Neural crest cell (in vitro differentiated cells): ENCODE results near the gene ME2. TPM values are rescaled to one million over a fixed set of nuclear protein-coding genes. Genes with fewer than 3 reads are reported as not detected.
"Not testable (repeated sequence)": the region's sequence is repeated elsewhere in the genome, so short reads cannot be mapped to it uniquely, and the experiment has no call there.

ENCODE experiments used
- DNase-seq: peaks from one replicate; pipeline ENCODE4 v3.0.0; 2021; ENCODE audit warnings: low read depth, mixed read lengths, low spot score
- H3K27ac Mint-ChIP-seq: one replicate; pipeline ENCODE4 v1.8.0; 2021; ENCODE audit warnings: mild to moderate bottlenecking, mixed read lengths; ENCODE audit not compliant: unreplicated experiment
- H3K27me3 Mint-ChIP-seq: 2 replicates; pipeline ENCODE4 v1.8.0; 2021; ENCODE audit warnings: low read depth, mild to moderate bottlenecking, mixed read lengths
- H3K36me3 Mint-ChIP-seq: 2 replicates; pipeline ENCODE4 v1.8.0; 2021; ENCODE audit warnings: low read depth, mild to moderate bottlenecking, mixed read lengths
- H3K4me1 Mint-ChIP-seq: 2 replicates; pipeline ENCODE4 v1.8.0; 2021; ENCODE audit warnings: mixed read lengths
- H3K4me3 Mint-ChIP-seq: one replicate; pipeline ENCODE4 v1.8.0; 2021; ENCODE audit warnings: mild to moderate bottlenecking, mixed read lengths
- H3K9me3 Mint-ChIP-seq: 2 replicates; pipeline ENCODE4 v1.8.0; 2021; ENCODE audit warnings: mixed read lengths
- total RNA-seq: library from RNA; stranded (reverse); gene quantifications from 2 replicates; pipeline ENCODE4 v1.2.1, GENCODE V29; 2021
- TF ChIP-seq, protein P1 (sequence below): fragments of 200-600 bp; sonication (generic); conservative IDR thresholded peaks from 2 replicates; pipeline ENCODE4 v1.5.0; 2021; ENCODE audit warnings: antibody characterized with exemption, mild to moderate bottlenecking

ME2 gene
- total RNA-seq, 1 donor from 2014 or later = 55.8 TPM

GRCh38 chr18:50987261-50987660 lies 108.3 kb downstream of the ME2 start:
- H3K4me3 Mint-ChIP-seq = no peak overlapping the region
- TF ChIP-seq, protein P1, sequence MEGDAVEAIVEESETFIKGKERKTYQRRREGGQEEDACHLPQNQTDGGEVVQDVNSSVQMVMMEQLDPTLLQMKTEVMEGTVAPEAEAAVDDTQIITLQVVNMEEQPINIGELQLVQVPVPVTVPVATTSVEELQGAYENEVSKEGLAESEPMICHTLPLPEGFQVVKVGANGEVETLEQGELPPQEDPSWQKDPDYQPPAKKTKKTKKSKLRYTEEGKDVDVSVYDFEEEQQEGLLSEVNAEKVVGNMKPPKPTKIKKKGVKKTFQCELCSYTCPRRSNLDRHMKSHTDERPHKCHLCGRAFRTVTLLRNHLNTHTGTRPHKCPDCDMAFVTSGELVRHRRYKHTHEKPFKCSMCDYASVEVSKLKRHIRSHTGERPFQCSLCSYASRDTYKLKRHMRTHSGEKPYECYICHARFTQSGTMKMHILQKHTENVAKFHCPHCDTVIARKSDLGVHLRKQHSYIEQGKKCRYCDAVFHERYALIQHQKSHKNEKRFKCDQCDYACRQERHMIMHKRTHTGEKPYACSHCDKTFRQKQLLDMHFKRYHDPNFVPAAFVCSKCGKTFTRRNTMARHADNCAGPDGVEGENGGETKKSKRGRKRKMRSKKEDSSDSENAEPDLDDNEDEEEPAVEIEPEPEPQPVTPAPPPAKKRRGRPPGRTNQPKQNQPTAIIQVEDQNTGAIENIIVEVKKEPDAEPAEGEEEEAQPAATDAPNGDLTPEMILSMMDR = no peak
- H3K4me1 Mint-ChIP-seq = peaks cover 13% of the 10 kb centered on the region
- H3K9me3 Mint-ChIP-seq = no peaks in the 10 kb centered on the region
- no peak for DNase-seq
- no peaks in the 10 kb centered on the region for H3K27me3 Mint-ChIP-seq
- H3K36me3 Mint-ChIP-seq = peaks cover 15% of the 10 kb centered on the region
- no peak overlapping the region for H3K27ac Mint-ChIP-seq

DNA sequence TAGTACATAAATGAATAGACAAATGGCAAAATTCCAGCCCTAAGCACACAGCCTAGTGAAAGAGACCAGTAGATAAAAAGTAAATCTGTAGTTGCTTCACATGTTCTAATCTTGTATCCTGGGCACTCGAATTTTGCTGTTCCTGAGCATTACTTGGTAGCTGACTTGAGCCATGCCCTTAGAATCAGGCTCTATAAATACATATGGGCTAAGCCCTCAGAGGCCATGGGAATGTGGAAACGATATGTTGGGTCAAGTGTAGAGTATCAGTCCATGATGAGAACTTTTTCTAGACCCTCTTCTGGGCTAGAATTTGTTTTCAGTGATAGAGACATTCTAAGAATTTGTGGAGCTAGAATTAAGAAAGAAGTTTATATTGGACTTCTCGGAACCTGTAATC lies 110.8 kb downstream of the ME2 start:
- no peak for DNase-seq
- peaks cover 18% of the 10 kb centered on the region for H3K4me1 Mint-ChIP-seq
- H3K36me3 Mint-ChIP-seq = peaks cover 6% of the 10 kb centered on the region
- H3K9me3 Mint-ChIP-seq = no peaks in the 10 kb centered on the region
- TF ChIP-seq, protein P1 = no peak
- no peak overlapping the region for H3K4me3 Mint-ChIP-seq
- H3K27me3 Mint-ChIP-seq = no peaks in the 10 kb centered on the region
- H3K27ac Mint-ChIP-seq = no peak overlapping the region

DNA sequence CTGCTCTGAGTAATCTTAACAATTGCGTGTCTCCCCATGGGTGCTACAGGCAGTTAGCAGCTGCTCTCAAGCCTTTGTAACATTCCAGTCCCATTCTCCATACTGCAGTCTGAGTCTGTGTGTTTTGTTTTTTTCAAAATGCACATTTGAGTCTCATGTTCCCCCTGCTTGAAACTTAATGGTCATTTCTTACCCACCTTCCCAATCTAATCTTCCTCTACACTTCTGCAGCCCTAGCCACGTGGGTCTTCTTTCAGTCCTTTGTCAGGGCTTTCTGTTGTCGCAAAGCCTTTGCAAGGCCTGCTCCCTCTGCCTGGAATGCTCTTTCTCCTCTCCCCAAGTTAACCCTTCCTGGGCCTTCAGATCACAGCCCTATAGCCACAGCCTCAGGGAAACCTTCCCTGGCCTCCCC lies 113.4 kb downstream of the ME2 start:
- peaks cover 3% of the 10 kb centered on the region for H3K9me3 Mint-ChIP-seq
- H3K4me3 Mint-ChIP-seq = peak overlapping the region; percentile 27
- H3K4me1 Mint-ChIP-seq = peaks cover 18% of the 10 kb centered on the region
- DNase-seq = peak; percentile 16
- TF ChIP-seq, protein P1 = no peak
- H3K27me3 Mint-ChIP-seq = no peaks in the 10 kb centered on the region
- peaks cover 5% of the 10 kb centered on the region for H3K36me3 Mint-ChIP-seq
- peak overlapping the region; percentile 92 for H3K27ac Mint-ChIP-seq

DNA sequence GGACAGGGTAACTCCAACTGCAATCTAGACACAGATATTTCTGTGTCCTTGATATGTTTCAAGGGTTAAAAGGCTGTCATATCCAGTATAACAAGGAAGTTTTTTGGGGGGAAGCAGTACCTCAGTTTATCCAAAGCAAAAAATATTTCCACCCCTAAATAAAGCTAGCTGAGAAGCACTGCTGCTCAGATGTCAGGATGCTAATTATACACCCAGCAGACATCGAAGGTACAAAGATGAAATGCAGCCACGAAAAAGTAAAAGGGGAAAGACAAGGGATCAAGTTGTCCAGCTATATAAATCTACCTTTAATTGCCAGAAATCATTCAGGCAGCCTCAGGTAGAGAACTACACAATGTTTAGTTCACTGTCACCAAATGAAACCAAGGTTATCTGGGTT lies 115.1 kb downstream of the ME2 start:
- Mint-ChIP-seq H3K36me3 (peaks cover 3% of the 10 kb centered on the region), H3K27me3 (no peaks in the 10 kb centered on the region), H3K27ac (no peak overlapping the region), H3K9me3 (peaks cover 7% of the 10 kb centered on the region), H3K4me3 (no peak overlapping the region), H3K4me1 (peaks cover 18% of the 10 kb centered on the region)
- DNase-seq = no peak
- TF ChIP-seq, protein P1 = no peak

DNA sequence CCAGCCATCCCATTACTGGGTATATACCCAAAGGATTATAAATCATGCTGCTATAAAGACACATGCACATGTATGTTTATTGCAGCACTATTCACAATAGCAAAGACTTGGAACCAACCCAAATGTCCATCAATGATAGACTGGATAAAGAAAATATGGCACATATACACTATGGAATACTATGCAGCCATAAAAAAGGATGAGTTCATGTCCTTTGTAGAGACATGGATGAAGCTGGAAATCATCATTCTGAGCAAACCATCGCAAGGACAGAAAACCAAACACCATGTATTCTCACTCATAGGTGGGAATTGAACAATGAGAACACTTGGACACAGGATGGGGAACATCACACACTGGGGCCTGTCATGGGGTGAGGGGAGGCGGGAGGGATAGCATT lies 124.3 kb downstream of the ME2 start:
- not testable (repeated sequence) for H3K4me3 Mint-ChIP-seq, H3K27me3 Mint-ChIP-seq, H3K4me1 Mint-ChIP-seq, H3K27ac Mint-ChIP-seq, DNase-seq
- H3K9me3 Mint-ChIP-seq = peaks cover 14% of the 10 kb centered on the region
- H3K36me3 Mint-ChIP-seq = peaks cover 10% of the 10 kb centered on the region

Other genes starting within 250 kb of the ME2 start
- gene MRO, start 59.1 kb upstream of the ME2 start, total RNA-seq = 0.12 and 0.23 TPM in 2 replicates
- gene ELAC1, start 88.9 kb downstream of the ME2 start, total RNA-seq = 14.7 and 15.0 TPM in 2 replicates
- 148 and 151 TPM in 2 replicates for gene SMAD4, start 151.1 kb downstream of the ME2 start, total RNA-seq